Lower leg skin (tissue), 4 donors: Measurements from ENCODE around the gene SMPDL3A. TPM values are rescaled to one million over a fixed set of nuclear protein-coding genes. Genes with fewer than 3 reads are reported as not detected.

Experiments used
- DNase-seq, 2 donors: peaks; one replicate each; pipeline ENCODE4 v3.0.0-alpha.2; 2019; ENCODE audit warnings: low spot score in 2 of 2
- H3K4me3 ChIP-seq: fragments of 200-600 bp; sonication (generic); 2 replicates; pipeline ENCODE4 v1.5.1; 2017; ENCODE audit warnings: mild to moderate bottlenecking, low read depth; ENCODE audit not compliant: poor library complexity, severe bottlenecking
- CTCF ChIP-seq, 3 donors: fragments of 450-650 bp; IDR thresholded peaks; one replicate each; pipeline ENCODE4 v1.5.1; 2016; ENCODE audit warnings: antibody characterized with exemption in 3 of 3, mild to moderate bottlenecking in 3 of 3, moderate library complexity in 2 of 3
- POLR2A ChIP-seq, 2 donors: fragments of 450-650 bp; IDR thresholded peaks; one replicate each; pipeline ENCODE4 v1.6.1; 2016 to 2017; ENCODE audit warnings: antibody characterized with exemption in 2 of 2, mild to moderate bottlenecking in 1 of 2, moderate library complexity in 1 of 2
- WGBS, 2 donors: methylation state at CpG; one replicate each; pipeline ENCODE4 v1.1.5; 2018; 5-methylcytosine and 5-hydroxymethylcytosine counted together
- intact Hi-C: fragments of 100-400 bp; cut with DNase I; formaldehyde crosslinking; loops from one replicate; pipeline ENCODE4 v1.15.0; 2023; ENCODE audit warnings: low total_unique reads
- total RNA-seq, 4 donors: library from RNA; depleted of rRNA; stranded (reverse); fragments of >200 nt; gene quantifications; one replicate each; pipeline ENCODE4 v1.1.0, GENCODE V29; 2016

Gene SMPDL3A
- total RNA-seq, 4 donors from 2014 or later, result 109 to 120 (median 113) TPM

- intact Hi-C loops, result no loop called here
- TF ChIP-seq POLR2A (IDR thresholded peaks at IDR 0.05) (no peak), CTCF (IDR thresholded peaks at IDR 0.05) (no peak)
- no peak for DNase-seq
- H3K4me3 ChIP-seq, result no peak overlapping the region
- 17 to 35% methylated on average over 1 of the region's 1 CpG for WGBS, 2 donors
These were observed 18.0 kb upstream of the SMPDL3A start for GRCh38 chr6:122770835-122771601.

DNA sequence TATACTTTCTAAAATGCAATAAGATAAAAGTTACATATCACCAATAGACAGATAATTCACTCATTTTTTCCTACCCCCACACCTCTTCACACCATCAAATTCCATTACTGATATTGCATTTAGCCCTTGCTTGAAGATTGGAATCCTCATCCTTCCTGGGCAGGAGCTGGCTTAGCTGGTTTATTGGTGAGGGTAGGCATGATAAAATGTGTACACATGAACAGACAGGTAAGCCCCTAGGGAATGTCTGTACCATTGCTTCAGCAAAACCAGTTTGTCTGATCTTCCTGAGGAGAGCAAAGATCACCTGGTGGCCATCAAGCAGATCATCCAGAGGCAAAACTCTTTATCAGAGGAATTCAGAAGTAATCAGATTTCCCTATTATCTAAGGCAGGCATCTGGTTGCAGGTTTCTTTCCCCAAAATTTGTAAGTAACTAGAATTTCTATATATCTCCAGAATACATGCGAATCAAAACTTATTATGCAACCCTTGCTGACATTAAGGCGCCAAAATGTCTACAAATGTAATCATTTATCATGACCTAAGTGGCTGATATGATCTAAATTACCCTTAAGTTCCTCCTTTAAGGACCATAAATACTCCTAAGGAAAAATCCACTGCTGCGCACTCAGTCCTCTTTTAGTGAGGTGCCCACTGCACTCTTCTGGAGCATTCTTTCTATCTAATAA lies 16.2 kb upstream of the SMPDL3A start:
- no peak for DNase-seq
- TF ChIP-seq CTCF (IDR thresholded peaks at IDR 0.05), result no peak
- no peak for TF ChIP-seq POLR2A (IDR thresholded peaks at IDR 0.05)
- no peak overlapping the region for H3K4me3 ChIP-seq
- intact Hi-C loops, result no loop called here
- WGBS, 2 donors, result 55 to 61% methylated on average over 3 of the region's 3 CpGs

DNA sequence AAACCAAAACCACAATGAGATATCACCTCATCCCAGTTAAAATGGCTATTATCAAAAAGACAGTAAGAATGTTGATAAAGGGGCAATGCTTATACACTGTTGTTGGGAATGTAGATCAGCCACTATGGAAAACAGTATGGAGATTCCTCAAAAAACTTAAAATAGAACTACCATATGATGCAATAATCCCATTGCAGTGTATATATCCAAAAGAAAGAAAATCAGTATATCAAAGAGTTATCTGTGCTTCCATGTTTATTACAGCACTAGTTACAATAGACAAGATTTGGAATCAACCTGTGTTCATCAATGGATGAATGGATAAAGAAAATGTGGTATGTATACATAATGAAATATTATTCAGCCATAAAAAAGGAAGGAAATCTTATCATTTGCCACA lies 13.1 kb upstream of the SMPDL3A start:
- no peak for DNase-seq
- TF ChIP-seq POLR2A (IDR thresholded peaks at IDR 0.05), result no peak
- H3K4me3 ChIP-seq, result no peak overlapping the region
- intact Hi-C loops, result no loop called here

- DNase-seq, result no peak
- intact Hi-C loops, result no loop called here
- no peak overlapping the region for H3K4me3 ChIP-seq
- 89 to 95% methylated on average over 5 of the region's 5 CpGs for WGBS, 2 donors
- TF ChIP-seq CTCF (IDR thresholded peaks at IDR 0.05), result no peak
- no peak for TF ChIP-seq POLR2A (IDR thresholded peaks at IDR 0.05)
These were observed 10.8 kb upstream of the SMPDL3A start for GRCh38 chr6:122778302-122778701.

DNA sequence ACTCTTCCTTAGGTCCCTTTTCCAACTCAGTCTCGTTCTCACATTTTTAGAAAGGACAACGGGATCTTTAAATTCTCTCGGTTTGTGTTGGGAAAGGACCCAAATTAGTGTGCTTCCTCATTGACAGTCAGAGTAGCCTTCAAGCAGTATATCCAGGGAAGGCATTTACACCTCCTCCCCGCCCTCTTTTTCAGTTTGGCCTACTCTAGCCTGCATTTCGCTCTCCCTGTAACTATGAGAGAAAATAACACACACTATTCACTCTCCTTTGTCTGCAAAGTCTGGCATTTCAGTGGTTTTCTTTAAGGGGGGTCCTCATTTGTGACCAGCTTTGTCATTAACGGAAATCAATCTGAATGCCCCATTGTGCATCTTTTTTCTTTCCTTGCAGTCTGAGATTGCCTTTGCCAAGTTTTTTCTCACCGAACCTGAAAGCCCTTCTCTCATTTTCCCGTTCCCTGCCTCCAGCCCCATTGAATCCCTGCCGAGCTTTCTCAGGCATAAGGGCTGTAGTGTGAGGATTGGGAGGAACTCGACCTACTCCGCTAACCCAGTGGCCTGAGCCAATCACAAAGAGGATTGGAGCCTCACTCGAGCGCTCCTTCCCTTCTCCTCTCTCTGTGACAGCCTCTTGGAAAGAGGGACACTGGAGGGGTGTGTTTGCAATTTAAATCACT lies 9.9 kb upstream of the SMPDL3A start:
- no peak for DNase-seq
- WGBS, 2 donors, result 40 to 44% methylated on average over 13 of the region's 13 CpGs
- intact Hi-C loops, result no loop called here
- H3K4me3 ChIP-seq, result no peak overlapping the region
- TF ChIP-seq POLR2A (IDR thresholded peaks at IDR 0.05) (no peak), CTCF (IDR thresholded peaks at IDR 0.05) (no peak)

- intact Hi-C loops, result no loop called here
- TF ChIP-seq CTCF (IDR thresholded peaks at IDR 0.05), result no peak
- TF ChIP-seq POLR2A (IDR thresholded peaks at IDR 0.05), result no peak
- WGBS, 2 donors, result 49 to 55% methylated on average over 3 of the region's 3 CpGs
- no peak within 1 kb of the TSS for H3K4me3 ChIP-seq
- DNase-seq, result no peak
These were observed 9.4 kb upstream of the SMPDL3A start, which contains the start of gene FABP7 for GRCh38 chr6:122779667-122780066. TSS of gene FABP7 (plus strand) at chr6:122779716. CDS start at chr6:122779795, 79 bp downstream.
